Spleen (tissue), 11 donors: Measurements from ENCODE around the gene SYDE2. TPM values are rescaled to one million over a fixed set of nuclear protein-coding genes. Genes with fewer than 3 reads are reported as not detected.

Source experiments
- DNase-seq: peaks from one replicate; pipeline ENCODE4 v3.0.0-alpha.2; 2020
- H3K27ac ChIP-seq, 8 donors: fragments of 200-600 bp; sonication (generic) in 7 of 8; 1 replicate in 4 of 8; 2 replicates in 4 of 8; pipeline versions ENCODE4 v1.5.0 to v1.8.0; 2016 to 2021; ENCODE audit warnings: inconsistent platforms in 4 of 8, mild to moderate bottlenecking in 4 of 8, moderate library complexity in 1 of 8
- H3K27me3 ChIP-seq, 7 donors: fragments of 200-600 bp; sonication (generic) in 6 of 7; replicated peaks in 1 of 7; 1 replicate in 4 of 7; 2 replicates in 3 of 7; pipeline versions ENCODE4 v1.5.0 to v1.8.0; 2016 to 2021; ENCODE audit warnings: inconsistent platforms in 3 of 7, mild to moderate bottlenecking in 1 of 7
- H3K36me3 ChIP-seq, 6 donors: fragments of 200-600 bp; sonication (generic) in 5 of 6; 1 replicate in 4 of 6; 2 replicates in 2 of 6; pipeline versions ENCODE4 v1.5.0 to v1.8.0; 2016 to 2021; ENCODE audit warnings: inconsistent platforms in 2 of 6
- H3K4me1 ChIP-seq, 6 donors: fragments of 200-600 bp; sonication (generic) in 5 of 6; 1 replicate in 3 of 6; 2 replicates in 3 of 6; pipeline versions ENCODE4 v1.5.0 to v1.8.0; 2016 to 2021; ENCODE audit warnings: inconsistent platforms in 3 of 6
- H3K4me3 ChIP-seq, 8 donors: fragments of 200-600 bp; sonication (generic) in 7 of 8; 1 replicate in 4 of 8; 2 replicates in 4 of 8; pipeline versions ENCODE4 v1.5.0 to v1.8.0; 2016 to 2021; ENCODE audit warnings: inconsistent platforms in 4 of 8, mild to moderate bottlenecking in 4 of 8, moderate library complexity in 2 of 8
- H3K9me3 ChIP-seq, 8 donors: fragments of 200-600 bp; sonication (generic) in 7 of 8; 1 replicate in 4 of 8; 2 replicates in 4 of 8; pipeline versions ENCODE4 v1.5.0 to v1.8.0; 2016 to 2021; ENCODE audit warnings: inconsistent platforms in 4 of 8
- CTCF ChIP-seq, 11 experiments: fragments of 200-600 bp in 7 of 11; fragments of 450-650 bp in 4 of 11; sonication (generic) in 4 of 11; IDR thresholded peaks in 8 of 11; conservative IDR thresholded peaks in 3 of 11; 1 replicate in 7 of 11; 2 replicates in 4 of 11; pipeline versions ENCODE4 v1.4.0 to v1.8.0; 2016 to 2021; ENCODE audit warnings: antibody characterized with exemption in 11 of 11, inconsistent platforms in 4 of 11, mild to moderate bottlenecking in 1 of 11
- POLR2A ChIP-seq, 3 donors: fragments of 450-650 bp; IDR thresholded peaks; one replicate each; pipeline ENCODE4 v1.5.1; 2017; ENCODE audit warnings: antibody characterized with exemption in 3 of 3, mild to moderate bottlenecking in 1 of 3
- POLR2AphosphoS5 ChIP-seq, 3 donors: sonication (generic); formaldehyde crosslinking; IDR thresholded peaks; one replicate each; pipeline ENCODE4 v1.5.1; 2017; ENCODE audit warnings: antibody characterized with exemption in 3 of 3
- WGBS, 5 donors: extraction: QIAGEN DNeasy Blood & Tissue Kit in 3 of 5; methylation state at CpG; one replicate each; pipeline versions ENCODE4 v1.1.5 to v1.1.7; 2013 to 2018; 5-methylcytosine and 5-hydroxymethylcytosine counted together
- intact Hi-C: fragments of 100-400 bp; cut with DNase I; formaldehyde crosslinking; loops from one replicate; pipeline ENCODE4 v1.15.0; 2023; ENCODE audit warnings: low total_unique reads
- polyA plus RNA-seq, 3 donors: library from polyadenylated mRNA; stranded (reverse); fragments of 200-250 nt; gene quantifications; one replicate each; pipeline ENCODE4 v1.2.1, GENCODE V29; 2013
- total RNA-seq, 7 donors: library from RNA; depleted of rRNA in 3 of 7; stranded (reverse); fragments of >200 nt in 3 of 7; fragmentation: NEBNext Ultra II Directional in 4 of 7; extraction: Animal tissue kit (Norgen Biotek cat#: 25700) in 4 of 7; gene quantifications; one replicate each; pipeline versions ENCODE4 v1.1.0 to v1.2.1, GENCODE V29; 2016 to 2021
- donor health status: healthy with polysubstance abuse.
- donor health status: DM: no; HTN: no; CAD: no; lungs with moderate emphysema.
- donor health status: DM: no; HTN: no; CAD: no.
- donor health status: Bipolar disorder and iron deficiency.
- donor health status: healthy.
- donor health status: DM: no; HTN: no; CAD: no.
- donor health status: DM: yes; HTN: yes; CAD: no.

The SYDE2 gene
- total and polyA plus RNA-seq, 10 donors, result 0.09 to 3.6 (median 2.5) TPM

GRCh38 chr1:85125891-85126290 is 74.9 kb downstream of the SYDE2 start:
- TF ChIP-seq POLR2AphosphoS5 (IDR thresholded peaks at IDR 0.05) (no peak), POLR2A (IDR thresholded peaks at IDR 0.05) (no peak), CTCF (IDR thresholded peaks at IDR 0.05 in 8 of 11, conservative IDR thresholded peaks at IDR 0.05 in 3 of 11) (no peak)
- Histone ChIP-seq H3K4me3 (no peak overlapping the region), H3K36me3 (no peaks in the 10 kb centered on the region), H3K27ac (no peak overlapping the region), H3K27me3 (no peaks in the 10 kb centered on the region), H3K9me3 (no peaks in the 10 kb centered on the region), H3K4me1 (no peaks in the 10 kb centered on the region)
- intact Hi-C loops, result no loop called here
- DNase-seq, result no peak
- 73 to 93% (median 89%) methylated on average over 1 of the region's 1 CpG for WGBS, 5 donors

- H3K36me3 ChIP-seq, result no peaks in the 10 kb centered on the region
- no peak for DNase-seq
- 82 to 93% (median 87%) methylated on average over 5 of the region's 5 CpGs for WGBS, 5 donors
- H3K9me3 ChIP-seq, result no peaks in the 10 kb centered on the region
- H3K4me1 ChIP-seq, result no peaks in the 10 kb centered on the region
- H3K27ac ChIP-seq, result no peak overlapping the region
- intact Hi-C loops, result no loop called here
- H3K4me3 ChIP-seq, result no peak overlapping the region
- no peak for TF ChIP-seq CTCF (IDR thresholded peaks at IDR 0.05 in 8 of 11, conservative IDR thresholded peaks at IDR 0.05 in 3 of 11)
- TF ChIP-seq POLR2A (IDR thresholded peaks at IDR 0.05), result no peak
- TF ChIP-seq POLR2AphosphoS5 (IDR thresholded peaks at IDR 0.05), result no peak
- no peaks in the 10 kb centered on the region for H3K27me3 ChIP-seq
Observed at GRCh38 chr1:85124091-85124490, 76.7 kb downstream of the SYDE2 start.

GRCh38 chr1:85122169-85122568 is 78.6 kb downstream of the SYDE2 start:
- TF ChIP-seq POLR2AphosphoS5 (IDR thresholded peaks at IDR 0.05) (no peak), POLR2A (IDR thresholded peaks at IDR 0.05) (no peak), CTCF (IDR thresholded peaks at IDR 0.05 in 8 of 11, conservative IDR thresholded peaks at IDR 0.05 in 3 of 11) (no peak)
- Histone ChIP-seq H3K27me3 (no peaks in the 10 kb centered on the region), H3K9me3 (no peaks in the 10 kb centered on the region), H3K36me3 (no peaks in the 10 kb centered on the region), H3K4me3 (no peak overlapping the region), H3K4me1 (no peaks in the 10 kb centered on the region), H3K27ac (no peak overlapping the region)
- WGBS, 5 donors, result 66 to 92% (median 83%) methylated on average over 2 of the region's 2 CpGs
- no peak for DNase-seq
- intact Hi-C loops, result no loop called here

GRCh38 chr1:85121744-85122143 is 79.1 kb downstream of the SYDE2 start:
- Histone ChIP-seq H3K27ac (no peak overlapping the region), H3K4me3 (no peak overlapping the region), H3K27me3 (no peaks in the 10 kb centered on the region), H3K9me3 (no peaks in the 10 kb centered on the region), H3K4me1 (no peaks in the 10 kb centered on the region), H3K36me3 (no peaks in the 10 kb centered on the region)
- TF ChIP-seq CTCF (IDR thresholded peaks at IDR 0.05 in 8 of 11, conservative IDR thresholded peaks at IDR 0.05 in 3 of 11) (no peak), POLR2A (IDR thresholded peaks at IDR 0.05) (no peak), POLR2AphosphoS5 (IDR thresholded peaks at IDR 0.05) (no peak)
- WGBS, 5 donors, result 84 to 97% (median 92%) methylated on average over 4 of the region's 4 CpGs
- intact Hi-C loops, result no loop called here
- no peak for DNase-seq
